ENCODE data around the gene SLC25A21.
"Not testable (repeated sequence)": the region's sequence is repeated elsewhere in the genome, so short reads cannot be mapped to it uniquely, and the experiment has no call there.

- not testable (repeated sequence) for TF ChIP-seq CTCF (conservative IDR thresholded peaks at IDR 0.05 in 1 of 2, IDR thresholded peaks at IDR 0.05 in 1 of 2; ENCODE audit: low read depth in 1 of 2, low read length in 2 of 2); EZH2 (IDR thresholded peaks at IDR 0.05; ENCODE audit: low read length, missing control alignments)
These were observed 98.1 kb downstream of the SLC25A21 start for GRCh38 chr14:37074320-37074719.
